Activated CD8-positive, alpha-beta T cell treated with anti-CD3 and anti-CD28 coated beads, Interleukin-2, amount 10 ng/mL, durations not matched to agents 7 days and 5 days (primary cell): Measurements from ENCODE around the gene HLF. TPM values are rescaled to one million over a fixed set of nuclear protein-coding genes. Genes with fewer than 3 reads are reported as not detected.

ENCODE experiments used
- ATAC-seq: fragments of 150-1000 bp; cut with Tn5 transposase; one replicate; pipeline ENCODE4 v1.10.0; 2021; ENCODE audit warnings: moderate library complexity
- CTCF ChIA-PET: fragments of 350-600 bp; sonication (Branson Sonifier 250); formaldehyde crosslinking; loops from one replicate; lab custom pipeline; 2021; ENCODE audit warnings: antibody characterized with exemption; lab: Charles Lee
- POLR2A ChIA-PET: fragments of 350-600 bp; sonication (Branson Sonifier 250); formaldehyde crosslinking; loops from one replicate; lab custom pipeline; 2021; ENCODE audit warnings: antibody characterized with exemption; lab: Charles Lee
- DNase-seq: peaks from one replicate; pipeline ENCODE4 v3.0.0-alpha.2; 2020
- H3K27ac Mint-ChIP-seq: one replicate; pipeline ENCODE4 v1.8.0; 2021; ENCODE audit warnings: mild to moderate bottlenecking, mixed read lengths
- H3K27me3 Mint-ChIP-seq: one replicate; pipeline ENCODE4 v1.8.0; 2021; ENCODE audit warnings: low read depth, mixed read lengths
- H3K36me3 Mint-ChIP-seq: one replicate; pipeline ENCODE4 v1.8.0; 2021; ENCODE audit warnings: low read depth, mixed read lengths
- H3K4me1 Mint-ChIP-seq: one replicate; pipeline ENCODE4 v1.8.0; 2021; ENCODE audit warnings: low read depth, mixed read lengths
- H3K4me3 Mint-ChIP-seq: one replicate; pipeline ENCODE4 v1.8.0; 2021; ENCODE audit warnings: mild to moderate bottlenecking, mixed read lengths
- H3K9me3 Mint-ChIP-seq: one replicate; pipeline ENCODE4 v1.8.0; 2022; ENCODE audit warnings: mixed read lengths; ENCODE audit not compliant: insufficient read depth
- total RNA-seq, 2 experiments: library from RNA; stranded (reverse); gene quantifications; one replicate each; pipeline ENCODE4 v1.2.3, GENCODE V29; 2021

The HLF gene
- total RNA-seq, 2 experiments from 2014 or later, result 0.13 to 0.21 TPM

- DNase-seq (no peak), ATAC-seq (no peak)
- POLR2A ChIA-PET, result no interaction called here
- Mint-ChIP-seq H3K27ac (no peak overlapping the region), H3K36me3 (no peaks in the 10 kb centered on the region), H3K4me3 (no peak overlapping the region), H3K4me1 (peaks cover 2% of the 10 kb centered on the region), H3K27me3 (peaks cover 12% of the 10 kb centered on the region), H3K9me3 (no peaks in the 10 kb centered on the region)
- CTCF ChIA-PET, result no interaction called here
These were observed 54.1 kb downstream of the HLF start for GRCh38 chr17:55318715-55319487.

- CTCF ChIA-PET, result interaction anchor here (0.6 kb wide), 1 partner anchor 36 kb away, joined by 3 read pairs; no protein-coding TSS in a partner anchor
- no peaks in the 10 kb centered on the region for H3K36me3 Mint-ChIP-seq
- no peak overlapping the region for H3K27ac Mint-ChIP-seq
These were observed 55.3 kb downstream of the HLF start for GRCh38 chr17:55319933-55320593.

GRCh38 chr17:55320594-55321426 is 56.0 kb downstream of the HLF start:
- Mint-ChIP-seq H3K4me3 (no peak overlapping the region), H3K27ac (no peak overlapping the region), H3K36me3 (no peaks in the 10 kb centered on the region), H3K9me3 (no peaks in the 10 kb centered on the region), H3K4me1 (peaks cover 7% of the 10 kb centered on the region), H3K27me3 (peaks cover 2% of the 10 kb centered on the region)
- ATAC-seq, result no peak
- CTCF ChIA-PET, result interaction anchor here (0.7 to 1.1 kb wide), 2 partner anchors 27 to 193 kb away, joined by 3 read pairs; no protein-coding TSS in a partner anchor
- POLR2A ChIA-PET, result no interaction called here
- no peak for DNase-seq

More at GRCh38 chr17:55319933-55320593, 55.3 kb downstream of the HLF start:
- DNase-seq (no peak), ATAC-seq (no peak)
- POLR2A ChIA-PET, result no interaction called here
- H3K4me1 Mint-ChIP-seq, result peaks cover 7% of the 10 kb centered on the region
- H3K27me3 Mint-ChIP-seq, result peaks cover 4% of the 10 kb centered on the region
- H3K4me3 Mint-ChIP-seq, result no peak overlapping the region
- no peaks in the 10 kb centered on the region for H3K9me3 Mint-ChIP-seq

GRCh38 chr17:55321427-55322060 is 56.8 kb downstream of the HLF start:
- Mint-ChIP-seq H3K27ac (no peak overlapping the region), H3K4me3 (no peak overlapping the region), H3K36me3 (no peaks in the 10 kb centered on the region), H3K4me1 (peaks cover 7% of the 10 kb centered on the region), H3K27me3 (peaks cover 2% of the 10 kb centered on the region), H3K9me3 (no peaks in the 10 kb centered on the region)
- ATAC-seq, result no peak
- ChIA-PET POLR2A (no interaction called here), CTCF (interaction anchor here (0.7 to 1.1 kb wide), 2 partner anchors 27 to 193 kb away, joined by 3 read pairs; no protein-coding TSS in a partner anchor)
- DNase-seq, result no peak

GRCh38 chr17:55322453-55322985 is 57.8 kb downstream of the HLF start:
- Mint-ChIP-seq H3K4me1 (peaks cover 7% of the 10 kb centered on the region), H3K9me3 (no peaks in the 10 kb centered on the region), H3K4me3 (no peak overlapping the region), H3K36me3 (no peaks in the 10 kb centered on the region), H3K27ac (no peak overlapping the region), H3K27me3 (peaks cover 2% of the 10 kb centered on the region)
- no peak for ATAC-seq
- CTCF ChIA-PET, result interaction anchor here (1.5 kb wide), 1 partner anchor 19 kb away, joined by 3 read pairs; no protein-coding TSS in a partner anchor
- POLR2A ChIA-PET, result no interaction called here
- no peak for DNase-seq

- no peak for DNase-seq
- no peak overlapping the region for H3K27ac Mint-ChIP-seq
- ChIA-PET POLR2A (no interaction called here), CTCF (interaction anchor here (1.0 to 1.6 kb wide), 3 partner anchors 20 to 33 kb away, joined by 3 to 4 read pairs (median 4); no protein-coding TSS in a partner anchor)
- peaks cover under 1% of the 10 kb centered on the region for H3K9me3 Mint-ChIP-seq
- peaks cover 7% of the 10 kb centered on the region for H3K4me1 Mint-ChIP-seq
- peaks cover 2% of the 10 kb centered on the region for H3K27me3 Mint-ChIP-seq
- ATAC-seq, result no peak
- H3K36me3 Mint-ChIP-seq, result no peaks in the 10 kb centered on the region
- H3K4me3 Mint-ChIP-seq, result no peak overlapping the region
These were observed 58.9 kb downstream of the HLF start for GRCh38 chr17:55323518-55324295.

GRCh38 chr17:55324296-55324978 is 59.7 kb downstream of the HLF start:
- ChIA-PET POLR2A (no interaction called here), CTCF (interaction anchor here (1.6 kb wide), 1 partner anchor 32 kb away, joined by 4 read pairs; no protein-coding TSS in a partner anchor)
- DNase-seq, result peak; percentile 33
- Mint-ChIP-seq H3K36me3 (no peaks in the 10 kb centered on the region), H3K27me3 (peaks cover 2% of the 10 kb centered on the region), H3K27ac (no peak overlapping the region), H3K4me1 (peaks cover 7% of the 10 kb centered on the region), H3K4me3 (no peak overlapping the region), H3K9me3 (peaks cover 4% of the 10 kb centered on the region)
- no peak for ATAC-seq

- H3K9me3 Mint-ChIP-seq, result peaks cover 7% of the 10 kb centered on the region
- ChIA-PET CTCF (interaction anchor here (1.6 kb wide), 1 partner anchor 31 kb away, joined by 4 read pairs; no protein-coding TSS in a partner anchor), POLR2A (no interaction called here)
- H3K4me3 Mint-ChIP-seq, result no peak overlapping the region
- no peaks in the 10 kb centered on the region for H3K36me3 Mint-ChIP-seq
- ATAC-seq, result no peak
- peaks cover 7% of the 10 kb centered on the region for H3K4me1 Mint-ChIP-seq
- no peak for DNase-seq
- H3K27ac Mint-ChIP-seq, result no peak overlapping the region
- peaks cover 2% of the 10 kb centered on the region for H3K27me3 Mint-ChIP-seq
These were observed 60.6 kb downstream of the HLF start for GRCh38 chr17:55325406-55325805.

GRCh38 chr17:55326030-55326429 is 61.3 kb downstream of the HLF start:
- CTCF ChIA-PET, result interaction anchor here (1.0 to 1.2 kb wide), 2 partner anchors 12 to 16 kb away, joined by 3 read pairs; no protein-coding TSS in a partner anchor
- ATAC-seq, result no peak

More at GRCh38 chr17:55326030-55326429, 61.3 kb downstream of the HLF start:
- Mint-ChIP-seq H3K27ac (no peak overlapping the region), H3K4me1 (peaks cover 7% of the 10 kb centered on the region), H3K9me3 (peaks cover 7% of the 10 kb centered on the region), H3K4me3 (no peak overlapping the region), H3K27me3 (peaks cover 2% of the 10 kb centered on the region), H3K36me3 (no peaks in the 10 kb centered on the region)
- DNase-seq, result no peak
- POLR2A ChIA-PET, result no interaction called here
